Panc1 (cell line): ENCODE measurements around the gene VWA8.

Experiments used
- REST ChIP-seq, 2 experiments: IDR thresholded peaks; 2 replicates each; pipeline ENCODE4 v1.6.1; 2011 to 2012; ENCODE audit warnings: low read depth in 2 of 2, control low read depth in 1 of 2, low read length in 1 of 2, mild to moderate bottlenecking in 1 of 2, moderate library complexity in 1 of 2; ENCODE audit not compliant: insufficient read depth in 1 of 2
- TF ChIP-seq, protein P1 (sequence below): fragments of 450-650 bp; IDR thresholded peaks from 2 replicates; pipeline ENCODE4 v1.5.1; 2017; ENCODE audit warnings: mild to moderate bottlenecking

GRCh38 chr13:41691274-41691673 is 269.6 kb downstream of the VWA8 start:
- TF ChIP-seq, protein P1, sequence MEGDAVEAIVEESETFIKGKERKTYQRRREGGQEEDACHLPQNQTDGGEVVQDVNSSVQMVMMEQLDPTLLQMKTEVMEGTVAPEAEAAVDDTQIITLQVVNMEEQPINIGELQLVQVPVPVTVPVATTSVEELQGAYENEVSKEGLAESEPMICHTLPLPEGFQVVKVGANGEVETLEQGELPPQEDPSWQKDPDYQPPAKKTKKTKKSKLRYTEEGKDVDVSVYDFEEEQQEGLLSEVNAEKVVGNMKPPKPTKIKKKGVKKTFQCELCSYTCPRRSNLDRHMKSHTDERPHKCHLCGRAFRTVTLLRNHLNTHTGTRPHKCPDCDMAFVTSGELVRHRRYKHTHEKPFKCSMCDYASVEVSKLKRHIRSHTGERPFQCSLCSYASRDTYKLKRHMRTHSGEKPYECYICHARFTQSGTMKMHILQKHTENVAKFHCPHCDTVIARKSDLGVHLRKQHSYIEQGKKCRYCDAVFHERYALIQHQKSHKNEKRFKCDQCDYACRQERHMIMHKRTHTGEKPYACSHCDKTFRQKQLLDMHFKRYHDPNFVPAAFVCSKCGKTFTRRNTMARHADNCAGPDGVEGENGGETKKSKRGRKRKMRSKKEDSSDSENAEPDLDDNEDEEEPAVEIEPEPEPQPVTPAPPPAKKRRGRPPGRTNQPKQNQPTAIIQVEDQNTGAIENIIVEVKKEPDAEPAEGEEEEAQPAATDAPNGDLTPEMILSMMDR, result no peak
- no peak for TF ChIP-seq REST (IDR thresholded peaks at IDR 0.05; ENCODE audit: insufficient read depth in 1 of 2, low read depth in 2 of 2, low read length in 1 of 2)
